Fibroblast of skin of back (primary cell): Measurements from ENCODE around the gene TENM4.

Experiments
- DNase-seq: peaks from one replicate; pipeline ENCODE4 v3.0.0-alpha.2; 2013

Gene TENM4

GRCh38 chr11:79388201-79388600, 52.6 kb downstream of the TENM4 start:
- peak; percentile 41 for DNase-seq

- no peak for DNase-seq
Measured at GRCh38 chr11:79383874-79384273, 57.0 kb downstream of the TENM4 start.

- DNase-seq: no peak
Measured at GRCh38 chr11:79382301-79383050, 58.4 kb downstream of the TENM4 start.

- DNase-seq: no peak
Measured at GRCh38 chr11:79381036-79381435, 59.8 kb downstream of the TENM4 start.

GRCh38 chr11:79377406-79377805, 63.4 kb downstream of the TENM4 start:
- DNase-seq: no peak

GRCh38 chr11:79375818-79376550, 64.8 kb downstream of the TENM4 start:
- DNase-seq: no peak

GRCh38 chr11:79374727-79375126, 66.1 kb downstream of the TENM4 start:
- DNase-seq: no peak

- no peak for DNase-seq
Measured at GRCh38 chr11:79371724-79372123, 69.1 kb downstream of the TENM4 start.

- DNase-seq: no peak
Measured at GRCh38 chr11:79371152-79371551, 69.7 kb downstream of the TENM4 start.

- DNase-seq: no peak
Measured at GRCh38 chr11:79369055-79369454, 71.8 kb downstream of the TENM4 start.

GRCh38 chr11:79367844-79368243, 73.0 kb downstream of the TENM4 start:
- DNase-seq: no peak

- DNase-seq: no peak
Measured at GRCh38 chr11:79366218-79366617, 74.6 kb downstream of the TENM4 start.

GRCh38 chr11:79363861-79364378, 76.9 kb downstream of the TENM4 start:
- DNase-seq: no peak

GRCh38 chr11:79363256-79363655, 77.6 kb downstream of the TENM4 start:
- no peak for DNase-seq

GRCh38 chr11:79362821-79363220, 78.0 kb downstream of the TENM4 start:
- DNase-seq: no peak

- no peak for DNase-seq
Measured at GRCh38 chr11:79362206-79362757, 78.5 kb downstream of the TENM4 start.

- DNase-seq: no peak
Measured at GRCh38 chr11:79358258-79358657, 82.6 kb downstream of the TENM4 start.

GRCh38 chr11:79353706-79354105, 87.1 kb downstream of the TENM4 start:
- DNase-seq: peak; percentile 29

GRCh38 chr11:79352349-79352703, 88.5 kb downstream of the TENM4 start:
- no peak for DNase-seq

- no peak for DNase-seq
Measured at GRCh38 chr11:79348976-79349682, 91.7 kb downstream of the TENM4 start.

GRCh38 chr11:79346021-79346420, 94.8 kb downstream of the TENM4 start:
- no peak for DNase-seq

GRCh38 chr11:79344753-79345294, 96.0 kb downstream of the TENM4 start:
- no peak for DNase-seq

- peak; percentile 7 for DNase-seq
Measured at GRCh38 chr11:79342686-79343085, 98.1 kb downstream of the TENM4 start.
